ENCODE measurements around the gene TOLLIP.

The TOLLIP gene

GRCh38 chr11:1231396-1232020, 77.9 kb downstream of the TOLLIP start:
- DNase-seq (ENCODE audit: low read depth) = no peak

GRCh38 chr11:1230456-1231395, 78.7 kb downstream of the TOLLIP start:
- DNase-seq (ENCODE audit: low read depth) = no peak

- no peak for DNase-seq (ENCODE audit: low read depth)
These were observed 79.3 kb downstream of the TOLLIP start for GRCh38 chr11:1230121-1230455.

GRCh38 chr11:1229471-1230120, 79.8 kb downstream of the TOLLIP start:
- DNase-seq (ENCODE audit: low read depth) = no peak

GRCh38 chr11:1228921-1229451, 80.4 kb downstream of the TOLLIP start:
- no peak for DNase-seq (ENCODE audit: low read depth)

- no peak for DNase-seq (ENCODE audit: low read depth)
These were observed 81.2 kb downstream of the TOLLIP start for GRCh38 chr11:1228101-1228821.

- no peak for DNase-seq (ENCODE audit: low read depth)
These were observed 81.8 kb downstream of the TOLLIP start for GRCh38 chr11:1227551-1228100.

GRCh38 chr11:1226986-1227550, 82.4 kb downstream of the TOLLIP start:
- DNase-seq (ENCODE audit: low read depth) = no peak

- no peak for DNase-seq (ENCODE audit: low read depth)
These were observed 83.0 kb downstream of the TOLLIP start for GRCh38 chr11:1226226-1226985.

GRCh38 chr11:1225386-1226225, 83.8 kb downstream of the TOLLIP start:
- DNase-seq (ENCODE audit: low read depth) = no peak

- DNase-seq (ENCODE audit: low read depth) = no peak
These were observed 84.7 kb downstream of the TOLLIP start for GRCh38 chr11:1224491-1225385.
